Measurements from ENCODE around the gene CBY1. TPM values are rescaled to one million over a fixed set of nuclear protein-coding genes. Genes with fewer than 3 reads are reported as not detected.

The CBY1 gene
- polyA plus RNA-seq, 4 donors: 17.3 to 39.4 (median 31.9) TPM

DNA sequence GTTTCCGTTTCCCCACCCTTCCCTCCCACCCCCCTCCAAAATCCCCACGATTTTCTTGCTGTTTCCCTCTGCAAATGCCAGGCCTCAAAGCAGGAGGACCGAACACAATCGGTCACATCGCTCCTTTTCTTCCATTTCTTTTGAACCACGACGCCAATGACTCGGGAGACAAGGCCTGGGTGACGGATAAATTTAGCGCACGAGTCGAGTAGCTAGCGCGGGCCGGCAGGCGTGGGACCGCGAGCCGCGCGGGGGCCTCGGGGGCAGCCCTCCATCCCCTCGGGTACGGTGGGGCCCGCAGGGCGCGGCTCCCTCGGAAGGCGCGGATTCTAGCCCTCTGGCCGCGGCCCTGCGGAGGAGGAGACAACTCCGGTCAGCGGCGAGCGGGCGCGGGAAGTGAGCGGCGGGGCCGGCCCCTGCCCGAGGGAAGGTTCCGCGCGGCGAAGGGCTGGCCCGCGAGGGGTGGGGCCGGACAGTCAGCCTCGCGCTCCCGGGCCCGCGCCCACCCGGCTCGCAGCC is 43.9 kb downstream of the CBY1 start:
- Histone ChIP-seq H3K4me3 (ENCODE audit: low read depth in 1 of 3, low read length in 3 of 3) (peak overlapping the region; percentile 55 to 79 (median 77)), H3K36me3 (ENCODE audit: control insufficient read depth in 3 of 3, insufficient read depth in 2 of 3, low read depth in 1 of 3, low read length in 3 of 3) (peaks cover 0 to 14% (median 0%) of the 10 kb centered on the region in 3 donors), H3K27me3 (ENCODE audit: control insufficient read depth in 3 of 3, insufficient read depth in 3 of 3, low read length in 3 of 3) (no peaks in the 10 kb centered on the region), H3K27ac (ENCODE audit: low read depth in 1 of 3, low read length in 2 of 3) (peak overlapping the region; percentile 91 to 99 (median 97)), H3K4me1 (ENCODE audit: control insufficient read depth in 3 of 3, insufficient read depth in 2 of 3, low read depth in 1 of 3, low read length in 2 of 3) (peaks cover 11 to 48% (median 13%) of the 10 kb centered on the region in 3 donors), H3K9me3 (ENCODE audit: control insufficient read depth in 2 of 2, insufficient read depth in 1 of 2, low read depth in 1 of 2, low read length in 1 of 2) (no peaks in the 10 kb centered on the region)
- FAIRE-seq (no peak), DNase-seq (peak in 1 of 2 donors; percentile 71)
- 0 to 1% (median 1%) methylated on average over 34 to 57 of the region's 57 CpGs for WGBS, 3 donors

DNA sequence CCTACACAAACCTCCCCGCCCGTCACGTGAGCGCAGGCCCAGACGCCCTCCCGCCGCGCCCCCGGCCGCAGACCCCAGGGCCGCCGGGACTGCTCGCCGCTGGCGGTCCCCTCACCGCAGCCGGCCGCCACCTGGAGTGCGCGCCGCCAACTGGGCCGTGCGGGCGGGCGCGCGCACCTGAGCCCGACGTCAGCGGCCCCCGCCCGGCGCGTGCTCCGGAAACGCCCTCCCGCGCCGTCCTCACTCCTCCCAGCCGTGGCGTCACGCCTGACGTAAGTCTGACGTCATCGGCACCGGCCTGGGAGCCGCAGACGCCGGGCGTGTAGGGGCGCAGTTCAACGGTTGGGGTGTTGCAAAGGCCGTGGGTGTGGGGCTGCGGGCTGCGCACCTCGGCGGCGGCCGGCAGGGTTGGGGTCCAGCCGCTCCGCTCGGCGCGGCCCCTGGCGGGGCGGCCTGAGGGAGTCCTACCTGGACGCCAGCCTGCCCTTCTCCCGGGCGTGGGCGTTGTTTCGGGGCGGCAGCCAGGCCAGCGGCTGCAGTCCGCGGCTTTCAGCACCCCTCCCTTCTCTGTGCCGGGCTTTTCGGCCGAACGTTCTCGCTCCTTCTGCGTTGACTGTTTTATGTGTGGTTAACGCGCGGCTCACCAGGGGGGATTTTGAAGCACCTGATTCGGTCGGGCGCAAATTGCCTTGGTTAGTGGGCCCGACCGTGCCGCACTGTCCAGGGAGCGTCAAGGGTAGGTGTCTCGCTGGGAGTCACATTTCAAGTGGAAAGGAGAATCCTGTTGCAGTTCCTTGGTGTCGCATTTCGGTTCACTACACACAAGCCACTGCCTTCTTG is 44.6 kb downstream of the CBY1 start, which contains the start of gene JOSD1:
JOSD1 (minus strand) TSS at position 155 of the 840 bp plus-strand sequence. CDS start 956 bp downstream, outside the sequence.
- no peak for FAIRE-seq
- Histone ChIP-seq H3K27me3 (ENCODE audit: control insufficient read depth in 3 of 3, insufficient read depth in 3 of 3, low read length in 3 of 3) (no peaks in the 10 kb centered on the region), H3K9me3 (ENCODE audit: control insufficient read depth in 2 of 2, insufficient read depth in 1 of 2, low read depth in 1 of 2, low read length in 1 of 2) (no peaks in the 10 kb centered on the region), H3K27ac (ENCODE audit: low read depth in 1 of 3, low read length in 2 of 3) (peak within 1 kb of the TSS; percentile 93 to 99 (median 97)), H3K4me3 (ENCODE audit: low read depth in 1 of 3, low read length in 3 of 3) (peak within 1 kb of the TSS; percentile 74 to 79 (median 77)), H3K36me3 (ENCODE audit: control insufficient read depth in 3 of 3, insufficient read depth in 2 of 3, low read depth in 1 of 3, low read length in 3 of 3) (peaks cover 0 to 8% (median 0%) of the 10 kb centered on the region in 3 donors), H3K4me1 (ENCODE audit: control insufficient read depth in 3 of 3, insufficient read depth in 2 of 3, low read depth in 1 of 3, low read length in 2 of 3) (peaks cover 11 to 41% (median 13%) of the 10 kb centered on the region in 3 donors)
- WGBS, 3 donors: 0 to 1% (median 1%) methylated on average over 65 to 94 of the region's 94 CpGs
- peak; percentile 95 to 99 for DNase-seq

DNA sequence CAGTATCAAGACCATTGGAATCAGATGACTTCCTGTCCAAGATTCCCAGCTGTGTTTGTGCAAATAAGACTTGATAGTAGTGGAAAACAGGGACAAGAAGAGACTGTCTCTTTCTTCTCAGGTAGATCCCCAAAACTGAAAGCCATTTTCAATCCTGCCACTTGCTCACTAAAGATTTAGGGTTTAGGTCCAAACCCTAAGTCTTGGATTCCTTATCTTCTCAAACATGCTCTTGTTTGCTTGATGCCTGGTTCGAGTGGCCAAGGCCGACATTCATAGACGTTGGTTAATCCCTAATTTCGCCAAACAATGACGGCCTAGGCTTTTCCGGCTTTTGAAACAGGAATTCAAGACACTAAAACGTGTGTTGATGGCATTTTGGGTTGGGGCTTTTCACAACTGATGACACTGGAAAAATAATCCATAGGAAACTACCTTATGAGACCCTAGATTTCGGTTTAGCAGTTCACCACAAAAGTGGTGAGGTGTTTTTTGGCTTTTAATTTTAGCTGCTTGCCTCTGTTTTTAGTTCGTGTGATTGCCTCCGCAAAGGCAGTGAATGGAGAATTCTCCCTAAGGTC is 48.3 kb downstream of the CBY1 start:
- DNase-seq: peak in 1 of 2 donors; percentile 21
- 5 to 11% (median 11%) methylated on average over 10 of the region's 10 CpGs for WGBS, 3 donors

DNA sequence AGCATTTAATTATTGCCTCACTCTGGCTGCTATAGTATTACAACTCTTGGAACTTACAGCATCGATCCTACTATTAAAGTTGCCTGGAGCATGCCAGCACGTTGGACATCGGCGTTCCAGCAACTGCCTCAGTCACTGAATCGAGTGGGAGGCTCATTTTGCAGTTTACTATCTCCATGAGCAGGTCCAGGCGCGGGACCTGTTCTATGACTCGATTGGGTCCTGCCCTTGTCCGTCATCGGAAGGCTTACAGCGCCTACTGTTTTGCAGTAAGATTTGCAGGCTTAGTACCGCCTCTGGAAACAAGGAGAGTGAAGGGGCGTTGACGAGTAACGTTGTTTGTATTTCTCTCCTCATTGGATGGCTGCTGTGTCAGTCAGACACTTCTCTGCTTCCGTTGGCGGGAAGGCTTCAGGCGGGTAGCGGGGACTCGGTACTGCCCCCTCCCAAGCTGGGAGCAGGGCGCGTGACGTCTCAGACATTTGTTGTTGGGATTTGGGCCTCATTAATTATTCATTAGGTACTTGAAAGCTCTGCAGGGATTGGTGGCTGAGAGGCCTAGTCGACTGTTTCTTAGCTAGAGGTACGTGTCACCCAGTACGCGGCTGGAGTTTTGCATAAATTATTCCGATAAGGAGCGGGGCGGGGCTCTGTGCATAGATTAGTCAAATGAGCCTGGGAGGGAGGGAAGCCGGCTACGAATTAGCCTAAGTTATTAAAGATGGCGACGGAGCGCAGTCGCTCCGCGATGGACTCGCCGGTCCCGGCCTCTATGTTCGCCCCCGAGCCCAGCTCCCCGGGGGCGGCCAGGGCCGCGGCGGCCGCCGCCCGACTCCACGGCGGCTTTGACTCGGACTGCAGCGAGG is 49.0 kb downstream of the CBY1 start, which contains the start of gene GTPBP1:
GTPBP1 (plus strand) TSS at position 710 of the 866 bp plus-strand sequence; CDS start at position 722, 12 bp downstream.
- Histone ChIP-seq H3K9me3 (ENCODE audit: control insufficient read depth in 2 of 2, insufficient read depth in 1 of 2, low read depth in 1 of 2, low read length in 1 of 2) (no peaks in the 10 kb centered on the region), H3K4me1 (ENCODE audit: control insufficient read depth in 3 of 3, insufficient read depth in 2 of 3, low read depth in 1 of 3, low read length in 2 of 3) (peaks cover 5 to 38% (median 12%) of the 10 kb centered on the region in 3 donors), H3K27me3 (ENCODE audit: control insufficient read depth in 3 of 3, insufficient read depth in 3 of 3, low read length in 3 of 3) (no peaks in the 10 kb centered on the region), H3K4me3 (ENCODE audit: low read depth in 1 of 3, low read length in 3 of 3) (peak within 1 kb of the TSS; percentile 92 to 96 (median 92)), H3K27ac (ENCODE audit: low read depth in 1 of 3, low read length in 2 of 3) (peak within 1 kb of the TSS; percentile 90 to 95 (median 95)), H3K36me3 (ENCODE audit: control insufficient read depth in 3 of 3, insufficient read depth in 2 of 3, low read depth in 1 of 3, low read length in 3 of 3) (peaks cover 0 to 11% (median 5%) of the 10 kb centered on the region in 3 donors)
- DNase-seq: peak; percentile 100
- peak; percentile 94 for FAIRE-seq
- 0 to 1% (median 0%) methylated on average over 42 to 55 of the region's 55 CpGs for WGBS, 3 donors

More for the DNA sequence above, 48.3 kb downstream of the CBY1 start:
- H3K36me3 ChIP-seq (ENCODE audit: control insufficient read depth in 3 of 3, insufficient read depth in 2 of 3, low read depth in 1 of 3, low read length in 3 of 3): peaks cover 0 to 11% (median 4%) of the 10 kb centered on the region in 3 donors
- H3K27ac ChIP-seq (ENCODE audit: low read depth in 1 of 3, low read length in 2 of 3): peak overlapping the region; percentile 34 to 92 (median 90)
- peaks cover 5 to 38% (median 12%) of the 10 kb centered on the region in 3 donors for H3K4me1 ChIP-seq (ENCODE audit: control insufficient read depth in 3 of 3, insufficient read depth in 2 of 3, low read depth in 1 of 3, low read length in 2 of 3)
- no peak for FAIRE-seq
- no peaks in the 10 kb centered on the region for H3K27me3 ChIP-seq (ENCODE audit: control insufficient read depth in 3 of 3, insufficient read depth in 3 of 3, low read length in 3 of 3)
- H3K4me3 ChIP-seq (ENCODE audit: low read depth in 1 of 3, low read length in 3 of 3): peak overlapping the region in 2 of 3 donors; percentile 16 to 27
- no peaks in the 10 kb centered on the region for H3K9me3 ChIP-seq (ENCODE audit: control insufficient read depth in 2 of 2, insufficient read depth in 1 of 2, low read depth in 1 of 2, low read length in 1 of 2)

DNA sequence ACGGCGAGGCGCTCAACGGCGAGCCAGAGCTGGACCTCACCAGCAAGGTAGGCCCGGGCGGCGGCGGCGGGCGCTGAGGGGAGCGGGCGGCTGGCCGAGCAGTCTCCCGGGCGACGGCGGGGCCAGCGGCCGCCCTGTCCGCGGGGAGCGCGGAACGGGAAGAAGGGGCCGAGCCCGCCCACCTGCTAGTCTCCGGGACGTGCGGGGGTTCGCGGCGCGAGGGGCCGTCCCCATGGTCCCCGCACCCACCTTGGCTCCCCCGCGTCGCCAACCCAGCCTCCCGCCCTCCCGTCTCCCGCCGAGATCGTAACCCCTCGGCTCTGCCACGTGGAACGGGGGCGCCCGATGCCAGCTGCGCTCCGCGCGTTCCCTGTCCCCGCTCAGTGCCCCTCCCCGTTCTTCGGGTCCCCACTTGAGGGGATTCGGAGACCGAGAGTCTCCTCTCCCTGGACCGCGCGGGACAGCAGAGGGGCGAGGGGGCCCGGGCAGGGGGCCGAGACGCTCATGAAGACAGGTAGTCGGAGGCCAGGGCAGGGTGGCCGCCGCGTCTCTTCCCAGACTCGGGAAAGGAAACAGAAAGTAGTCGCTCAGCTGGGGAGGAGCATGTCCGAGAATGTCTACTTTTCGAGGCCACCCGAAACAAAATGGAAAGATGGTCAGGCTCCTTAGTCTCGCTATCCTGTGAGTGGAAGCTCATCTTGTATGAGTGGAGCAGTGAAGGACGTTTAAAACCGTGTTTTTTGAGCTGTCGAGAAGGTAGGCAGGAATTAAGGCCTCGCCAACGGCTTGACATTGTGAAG is 49.9 kb downstream of the CBY1 start:
- Histone ChIP-seq H3K9me3 (ENCODE audit: control insufficient read depth in 2 of 2, insufficient read depth in 1 of 2, low read depth in 1 of 2, low read length in 1 of 2) (no peaks in the 10 kb centered on the region), H3K36me3 (ENCODE audit: control insufficient read depth in 3 of 3, insufficient read depth in 2 of 3, low read depth in 1 of 3, low read length in 3 of 3) (peaks cover 0 to 11% (median 5%) of the 10 kb centered on the region in 3 donors), H3K4me1 (ENCODE audit: control insufficient read depth in 3 of 3, insufficient read depth in 2 of 3, low read depth in 1 of 3, low read length in 2 of 3) (peaks cover 5 to 37% (median 12%) of the 10 kb centered on the region in 3 donors), H3K27ac (ENCODE audit: low read depth in 1 of 3, low read length in 2 of 3) (peak overlapping the region; percentile 88 to 95 (median 95)), H3K27me3 (ENCODE audit: control insufficient read depth in 3 of 3, insufficient read depth in 3 of 3, low read length in 3 of 3) (no peaks in the 10 kb centered on the region), H3K4me3 (ENCODE audit: low read depth in 1 of 3, low read length in 3 of 3) (peak overlapping the region; percentile 92 to 96 (median 92))
- WGBS, 3 donors: 0 to 1% (median 1%) methylated on average over 53 to 80 of the region's 80 CpGs
- DNase-seq (peak; percentile 66 to 84), FAIRE-seq (no peak)

DNA sequence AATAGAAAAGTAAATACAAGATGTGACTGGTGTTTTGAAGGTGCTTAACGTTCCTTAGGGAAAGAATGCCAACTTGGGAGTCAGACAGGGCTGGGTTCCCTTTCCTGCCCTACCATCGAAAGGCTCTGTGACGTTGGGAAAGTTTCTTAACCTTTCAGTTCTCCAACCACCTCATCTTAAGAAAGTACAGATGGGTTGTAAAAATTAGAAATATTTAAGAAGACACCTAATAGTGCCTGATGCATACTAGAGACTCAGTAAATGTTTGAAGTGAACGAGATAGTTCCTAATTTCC is 50.4 kb downstream of the CBY1 start:
- peaks cover 0 to 16% (median 5%) of the 10 kb centered on the region in 3 donors for H3K36me3 ChIP-seq (ENCODE audit: control insufficient read depth in 3 of 3, insufficient read depth in 2 of 3, low read depth in 1 of 3, low read length in 3 of 3)
- 0 to 1% (median 1%) methylated on average over 4 of the region's 4 CpGs for WGBS, 3 donors
- no peaks in the 10 kb centered on the region for H3K9me3 ChIP-seq (ENCODE audit: control insufficient read depth in 2 of 2, insufficient read depth in 1 of 2, low read depth in 1 of 2, low read length in 1 of 2)
- FAIRE-seq: no peak
- no peaks in the 10 kb centered on the region for H3K27me3 ChIP-seq (ENCODE audit: control insufficient read depth in 3 of 3, insufficient read depth in 3 of 3, low read length in 3 of 3)
- peak overlapping the region; percentile 92 to 96 (median 92) for H3K4me3 ChIP-seq (ENCODE audit: low read depth in 1 of 3, low read length in 3 of 3)
- H3K4me1 ChIP-seq (ENCODE audit: control insufficient read depth in 3 of 3, insufficient read depth in 2 of 3, low read depth in 1 of 3, low read length in 2 of 3): peaks cover 5 to 33% (median 10%) of the 10 kb centered on the region in 3 donors
- no peak for DNase-seq
- peak overlapping the region; percentile 88 to 95 (median 95) for H3K27ac ChIP-seq (ENCODE audit: low read depth in 1 of 3, low read length in 2 of 3)

DNA sequence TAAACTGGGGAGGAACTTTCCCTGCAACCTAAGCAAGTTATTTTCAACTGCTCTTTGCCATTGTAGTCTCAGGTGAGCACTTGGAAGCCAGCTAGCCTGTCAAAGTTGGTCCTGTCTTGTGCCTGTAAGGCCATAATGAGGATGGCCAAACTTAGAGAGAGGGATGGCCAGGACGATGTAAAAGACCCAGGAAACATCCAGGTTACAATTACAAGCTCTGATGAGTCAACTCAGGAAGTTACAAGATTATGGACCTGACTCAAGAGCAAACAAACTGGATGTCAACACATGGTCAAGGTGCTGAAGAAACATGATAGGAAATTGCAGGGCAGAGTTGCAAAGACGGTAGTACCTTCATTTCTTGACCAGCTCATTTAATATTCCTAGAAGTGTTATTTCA is 50.9 kb downstream of the CBY1 start:
- peaks cover 5 to 33% (median 10%) of the 10 kb centered on the region in 3 donors for H3K4me1 ChIP-seq (ENCODE audit: control insufficient read depth in 3 of 3, insufficient read depth in 2 of 3, low read depth in 1 of 3, low read length in 2 of 3)
- FAIRE-seq (no peak), DNase-seq (peak; percentile 83 to 88)

More for the DNA sequence above, 50.9 kb downstream of the CBY1 start:
- peak overlapping the region; percentile 47 to 95 (median 81) for H3K27ac ChIP-seq (ENCODE audit: low read depth in 1 of 3, low read length in 2 of 3)
- 5 to 29% (median 13%) methylated on average over 2 of the region's 2 CpGs for WGBS, 3 donors
- peak overlapping the region in 2 of 3 donors; percentile 92 to 96 for H3K4me3 ChIP-seq (ENCODE audit: low read depth in 1 of 3, low read length in 3 of 3)
- H3K36me3 ChIP-seq (ENCODE audit: control insufficient read depth in 3 of 3, insufficient read depth in 2 of 3, low read depth in 1 of 3, low read length in 3 of 3): peaks cover 0 to 21% (median 5%) of the 10 kb centered on the region in 3 donors
- no peaks in the 10 kb centered on the region for H3K27me3 ChIP-seq (ENCODE audit: control insufficient read depth in 3 of 3, insufficient read depth in 3 of 3, low read length in 3 of 3)
- no peaks in the 10 kb centered on the region for H3K9me3 ChIP-seq (ENCODE audit: control insufficient read depth in 2 of 2, insufficient read depth in 1 of 2, low read depth in 1 of 2, low read length in 1 of 2)
